NT2/D1 (cell line): ENCODE measurements around the gene AHNAK.
"Not testable (repeated sequence)": the region's sequence is repeated elsewhere in the genome, so short reads cannot be mapped to it uniquely, and the experiment has no call there.

Experiments
- DNase-seq: peaks from one replicate; pipeline ENCODE4 v3.0.0-alpha.2; 2011; ENCODE audit warnings: low read depth, low spot score
- H3K27me3 ChIP-seq: 2 replicates; pipeline ENCODE4 v1.6.0; 2011; ENCODE audit warnings: mild to moderate bottlenecking; ENCODE audit not compliant: insufficient read length, insufficient read depth
- H3K36me3 ChIP-seq: 2 replicates; pipeline ENCODE4 v1.6.1; 2011; ENCODE audit warnings: mild to moderate bottlenecking, low read length, mixed read lengths; ENCODE audit not compliant: insufficient read depth, insufficient read length
- H3K4me1 ChIP-seq: 2 replicates; pipeline ENCODE4 v1.5.1; 2011; ENCODE audit not compliant: insufficient read depth, insufficient read length
- H3K4me3 ChIP-seq: 2 replicates; pipeline ENCODE4 v1.5.1; 2011; ENCODE audit warnings: low read depth; ENCODE audit not compliant: insufficient read length
- H3K9ac ChIP-seq: 2 replicates; pipeline ENCODE4 v1.6.0; 2011; ENCODE audit warnings: low read depth; ENCODE audit not compliant: insufficient read length
- H3K9me3 ChIP-seq: 2 replicates; pipeline ENCODE4 v1.5.1; 2011; ENCODE audit warnings: mild to moderate bottlenecking, low read length; ENCODE audit not compliant: insufficient read depth
- SUZ12 ChIP-seq: IDR thresholded peaks from 2 replicates; pipeline ENCODE4 v1.6.1; 2011; ENCODE audit not compliant: insufficient read length, insufficient read depth; ENCODE audit errors: extremely low read depth
- YY1 ChIP-seq: IDR thresholded peaks from 2 replicates; pipeline ENCODE4 v1.6.1; 2011; ENCODE audit not compliant: insufficient read length, insufficient read depth
- ZNF274 ChIP-seq: IDR thresholded peaks from 2 replicates; pipeline ENCODE4 v1.6.1; 2011; ENCODE audit warnings: mild to moderate bottlenecking, low read depth, low read length

The AHNAK gene

DNA sequence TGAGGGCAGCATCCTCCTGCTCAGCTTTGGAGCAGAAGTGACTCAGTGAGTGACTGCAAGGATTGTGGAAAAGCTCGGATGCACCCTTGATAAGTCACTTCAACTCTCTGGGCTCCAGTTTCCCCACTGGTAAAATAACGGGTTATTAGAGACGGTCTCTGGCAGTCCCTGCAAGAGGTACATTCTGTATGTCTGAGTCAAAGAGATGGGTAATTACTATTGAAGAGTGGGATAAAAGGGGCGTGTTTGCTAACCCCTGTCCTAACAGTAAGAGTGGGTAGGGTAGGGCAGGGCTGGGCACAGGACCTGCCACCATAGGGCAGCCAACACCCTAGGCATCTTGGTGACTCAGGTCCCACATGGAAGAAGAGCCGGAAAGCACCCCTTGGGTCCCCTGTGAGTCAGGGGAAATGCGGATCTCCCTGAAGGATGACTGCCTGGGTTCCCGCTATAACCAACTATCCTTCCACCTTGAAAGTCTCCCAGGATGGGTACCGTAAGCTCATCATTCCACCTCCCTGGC, 7.3 kb upstream of the AHNAK start:
- Histone ChIP-seq H3K36me3 (peaks cover 42% of the 10 kb centered on the region), H3K4me1 (peaks cover 44% of the 10 kb centered on the region), H3K9ac (peak overlapping the region; percentile 74), H3K9me3 (no peaks in the 10 kb centered on the region), H3K27me3 (no peaks in the 10 kb centered on the region), H3K4me3 (peak overlapping the region; percentile 16)
- TF ChIP-seq YY1 = no peak
- TF ChIP-seq ZNF274 = no peak
- TF ChIP-seq SUZ12 = no peak
- DNase-seq = no peak

DNA sequence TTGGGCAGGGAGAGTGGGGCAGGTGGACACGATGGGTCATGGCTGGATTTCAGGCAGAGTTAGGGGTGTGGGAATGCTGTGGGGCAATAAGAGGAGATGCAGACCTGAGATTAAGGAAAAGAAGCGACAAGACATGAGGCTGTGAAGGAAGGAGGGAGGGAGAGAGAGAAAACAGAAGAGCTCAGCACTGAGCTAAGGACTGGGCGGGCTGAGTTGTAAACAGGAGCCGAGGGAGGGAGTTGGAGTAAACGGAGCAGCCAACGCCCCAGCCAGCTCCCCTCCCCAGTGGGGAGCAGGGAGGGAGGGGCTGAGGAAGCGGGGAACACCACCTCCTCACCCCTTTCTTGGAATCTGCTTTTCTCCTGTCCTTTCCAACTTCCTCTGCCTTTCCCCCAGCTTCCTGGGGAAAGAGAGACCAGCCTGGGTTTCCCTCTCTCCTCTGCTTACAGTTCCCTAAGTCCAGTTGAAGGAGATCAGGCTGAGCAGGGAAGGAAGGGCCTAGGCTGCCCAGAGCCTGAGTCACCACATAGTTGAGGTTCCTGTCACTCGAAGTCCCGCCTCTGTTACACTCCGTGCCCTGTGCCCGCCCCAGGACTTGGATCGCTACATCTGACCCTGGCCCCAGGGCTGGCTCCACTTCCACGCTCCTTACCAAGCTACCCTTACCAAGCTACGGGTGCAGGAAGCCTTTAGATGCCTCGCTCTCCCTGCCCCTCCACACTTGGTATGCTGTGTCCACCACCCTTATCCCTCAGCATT, 6.7 kb upstream of the AHNAK start:
- Histone ChIP-seq H3K4me1 (peaks cover 41% of the 10 kb centered on the region), H3K4me3 (peak overlapping the region; percentile 16), H3K9ac (peak overlapping the region; percentile 74), H3K27me3 (no peaks in the 10 kb centered on the region), H3K36me3 (peaks cover 36% of the 10 kb centered on the region), H3K9me3 (no peaks in the 10 kb centered on the region)
- TF ChIP-seq YY1 = no peak
- no peak for TF ChIP-seq ZNF274
- TF ChIP-seq SUZ12 = no peak
- peak; percentile 85 for DNase-seq

DNA sequence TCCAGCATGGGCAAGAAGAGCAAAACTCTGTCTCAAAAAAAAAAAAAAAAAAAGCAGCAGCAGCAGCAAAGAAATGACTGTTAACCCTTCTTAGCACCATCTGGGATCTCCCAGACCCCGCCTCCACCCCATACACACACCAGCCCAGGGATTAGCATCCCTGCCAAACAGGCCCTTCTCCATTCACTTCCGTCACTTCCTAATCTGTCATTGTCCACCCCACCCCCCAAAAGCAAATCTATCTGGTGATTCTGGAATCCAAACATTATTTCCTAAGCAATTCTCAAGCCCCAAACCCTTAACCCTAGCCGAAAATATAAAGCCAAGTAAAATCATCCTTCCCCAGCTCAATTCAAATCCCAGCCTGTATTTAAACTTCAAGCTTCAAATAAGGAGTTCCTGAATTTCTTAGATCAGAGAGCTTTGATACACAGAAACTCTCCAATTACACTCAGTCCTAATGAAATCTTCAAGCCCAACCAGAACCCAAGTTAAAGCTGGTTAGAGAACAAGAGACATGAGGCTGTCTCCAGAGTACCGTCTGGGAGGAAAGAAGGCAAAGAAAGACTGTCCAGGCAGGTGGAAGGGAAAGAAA, 6.0 kb upstream of the AHNAK start:
- no peak for DNase-seq
- H3K4me3 ChIP-seq = peak overlapping the region; percentile 8
- H3K9ac ChIP-seq = peak overlapping the region; percentile 74
- TF ChIP-seq YY1 = no peak
- no peak for TF ChIP-seq SUZ12
- no peak for TF ChIP-seq ZNF274
- H3K4me1 ChIP-seq = peaks cover 46% of the 10 kb centered on the region
- H3K9me3 ChIP-seq = no peaks in the 10 kb centered on the region
- H3K27me3 ChIP-seq = no peaks in the 10 kb centered on the region
- H3K36me3 ChIP-seq = peaks cover 30% of the 10 kb centered on the region

DNA sequence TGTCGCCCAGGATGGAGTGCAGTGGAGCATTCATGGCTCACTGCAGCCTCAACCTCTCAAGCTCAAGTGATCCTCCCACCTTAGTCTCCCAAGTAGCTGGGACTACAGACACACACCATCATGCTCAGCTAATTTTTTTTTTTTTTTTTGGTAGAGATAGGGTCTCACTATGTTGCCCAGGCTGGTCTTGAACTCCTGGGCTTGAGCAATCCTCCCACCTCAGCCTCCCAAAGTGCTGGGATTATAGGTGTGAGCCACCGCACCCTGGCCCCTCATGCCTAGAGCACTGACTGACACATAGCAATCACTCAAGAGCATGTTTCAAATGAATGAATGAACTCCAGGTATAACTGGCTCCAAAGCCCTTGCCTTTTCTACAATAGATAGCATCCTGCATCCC, 3.9 kb upstream of the AHNAK start:
- not testable (repeated sequence) for H3K4me3 ChIP-seq, H3K9ac ChIP-seq, DNase-seq, H3K36me3 ChIP-seq, H3K9me3 ChIP-seq, H3K27me3 ChIP-seq
- H3K4me1 ChIP-seq = peaks cover 31% of the 10 kb centered on the region

DNA sequence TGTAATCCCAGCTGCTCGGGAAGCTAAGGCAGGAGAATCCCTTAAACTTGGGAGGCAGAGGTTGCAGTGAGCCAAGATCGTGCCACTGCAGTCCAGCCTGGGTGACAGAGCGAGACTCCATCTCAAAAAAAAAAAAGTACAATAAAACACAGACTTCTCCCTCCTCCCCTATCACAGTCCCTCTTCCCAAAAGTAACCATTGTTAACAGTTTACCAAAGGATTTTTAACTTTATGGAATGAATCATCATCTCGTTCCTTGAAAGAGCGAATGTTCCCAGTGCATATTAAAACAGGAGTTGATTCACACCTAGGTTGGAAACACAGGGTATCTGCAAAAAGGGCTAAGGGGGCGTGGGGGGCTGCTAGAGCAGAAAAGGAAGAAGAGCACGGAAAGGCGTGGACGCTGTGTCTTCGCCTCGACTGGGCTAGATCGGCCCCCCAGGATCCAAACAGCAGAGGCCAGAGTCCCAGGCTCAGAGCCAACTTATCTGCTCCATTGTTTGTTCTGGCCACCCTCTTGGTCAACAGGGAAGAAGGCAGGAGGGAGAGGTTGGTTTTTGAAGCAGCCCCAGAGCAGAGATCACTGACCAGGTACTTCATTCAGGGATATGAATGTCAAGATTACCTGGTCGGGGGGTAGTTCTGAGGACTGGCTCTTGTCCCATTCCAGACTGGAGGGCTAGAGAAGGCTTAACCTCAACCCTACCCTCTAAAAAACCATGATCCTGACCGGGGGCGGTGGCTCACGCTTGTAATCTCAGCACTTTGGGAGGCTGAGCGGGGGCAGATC, 2.1 kb upstream of the AHNAK start:
- DNase-seq = no peak
- H3K9ac ChIP-seq = no peak overlapping the region
- H3K4me1 ChIP-seq = peaks cover 22% of the 10 kb centered on the region
- no peak overlapping the region for H3K4me3 ChIP-seq
- TF ChIP-seq YY1 (no peak), SUZ12 (no peak), ZNF274 (no peak)
- no peaks in the 10 kb centered on the region for H3K9me3 ChIP-seq
- H3K27me3 ChIP-seq = no peaks in the 10 kb centered on the region
- H3K36me3 ChIP-seq = peaks cover 14% of the 10 kb centered on the region

DNA sequence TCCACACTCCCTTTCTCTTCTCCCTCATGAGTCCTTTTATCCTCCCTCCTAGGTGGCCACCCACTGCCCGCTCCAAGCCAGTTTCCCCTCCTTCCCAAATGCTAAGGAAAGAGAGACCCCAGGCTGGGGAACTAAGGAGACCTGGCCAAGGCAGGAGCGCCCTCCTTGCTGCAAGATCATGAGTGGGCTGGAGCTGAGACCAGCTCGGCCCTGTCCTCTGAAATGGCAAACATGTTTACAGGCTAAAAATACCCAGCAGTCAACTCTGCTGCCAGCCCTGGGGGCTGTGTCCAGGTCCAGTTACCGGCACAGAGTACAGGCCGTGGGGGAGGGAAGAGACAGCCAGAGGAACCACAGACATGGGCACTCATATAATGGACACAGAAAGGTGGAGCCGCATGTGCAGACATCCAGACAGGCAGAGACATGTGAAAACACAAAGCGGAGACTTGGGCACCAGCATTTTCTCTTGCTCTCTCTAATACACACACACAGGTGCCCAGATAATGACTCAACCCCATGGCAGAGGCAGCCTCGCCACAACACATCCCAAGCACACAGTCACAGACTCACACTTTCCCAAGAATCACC, 1.2 kb upstream of the AHNAK start:
- DNase-seq = no peak
- Histone ChIP-seq H3K9me3 (no peaks in the 10 kb centered on the region), H3K36me3 (peaks cover 22% of the 10 kb centered on the region), H3K4me3 (peak overlapping the region; percentile 97), H3K9ac (peak overlapping the region; percentile 90), H3K4me1 (peaks cover 26% of the 10 kb centered on the region), H3K27me3 (no peaks in the 10 kb centered on the region)
- TF ChIP-seq YY1 (no peak), SUZ12 (no peak), ZNF274 (no peak)

DNA sequence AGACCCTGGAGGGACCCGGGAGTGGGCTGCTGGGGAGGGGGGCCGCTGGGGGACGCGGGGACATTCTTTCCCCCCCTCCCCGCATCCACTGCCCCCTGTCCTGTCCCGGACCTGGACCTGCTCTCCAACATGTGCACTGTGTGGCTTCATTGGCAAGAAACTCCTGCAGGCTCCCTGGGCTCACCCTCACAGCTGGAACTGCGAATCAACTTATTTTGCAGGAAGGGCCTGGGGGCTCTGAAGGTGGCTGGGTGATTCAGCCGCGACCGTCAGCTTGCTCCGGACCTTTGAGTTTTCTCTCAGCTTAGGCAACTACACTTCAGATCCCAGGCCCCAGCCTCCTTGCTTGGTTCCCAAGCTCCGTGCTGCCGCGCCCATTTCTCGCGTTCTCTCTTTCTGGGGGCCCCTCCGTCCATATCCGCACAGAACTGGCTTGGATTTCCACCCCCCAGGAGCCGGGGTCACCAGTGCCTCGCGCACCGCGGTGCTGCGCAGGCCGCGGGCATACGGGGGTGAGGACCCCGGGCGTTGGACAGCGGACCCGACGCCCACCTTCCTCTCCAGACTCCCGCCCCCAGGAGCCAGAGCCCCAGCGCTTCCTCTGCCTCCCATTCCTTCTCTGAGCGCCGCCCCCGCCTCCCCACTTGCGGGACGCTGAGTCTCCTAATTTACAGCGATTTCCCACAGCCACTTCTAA, 471 bp upstream of the AHNAK start:
- H3K9ac ChIP-seq = peak overlapping the region; percentile 90
- no peaks in the 10 kb centered on the region for H3K27me3 ChIP-seq
- TF ChIP-seq YY1 = no peak
- peak overlapping the region; percentile 97 for H3K4me3 ChIP-seq
- DNase-seq = no peak
- H3K36me3 ChIP-seq = peaks cover 28% of the 10 kb centered on the region
- H3K4me1 ChIP-seq = peaks cover 27% of the 10 kb centered on the region
- H3K9me3 ChIP-seq = no peaks in the 10 kb centered on the region
